T-helper 17 cell (primary cell): ENCODE results near the gene CALCR. TPM values are rescaled to one million over a fixed set of nuclear protein-coding genes. Genes with fewer than 3 reads are reported as not detected.

ENCODE experiments used
- ATAC-seq: fragments of 150-1000 bp; cut with Tn5 transposase; 2 replicates; pipeline ENCODE4 v1.10.0; 2021; ENCODE audit warnings: mild to moderate bottlenecking, moderate library complexity
- DNase-seq, 3 donors: peaks; one replicate each; pipeline versions ENCODE4 v3.0.0 to v3.0.0-alpha.2; 2020 to 2021
- H3K9me3 ChIP-seq: one replicate; pipeline ENCODE4 v1.7.0; 2013; ENCODE audit warnings: low read length, mild to moderate bottlenecking; ENCODE audit not compliant: control insufficient read depth, poor library complexity, severe bottlenecking
- H3K27ac Mint-ChIP-seq: one replicate; pipeline ENCODE4 v1.8.0; 2022; ENCODE audit warnings: mild to moderate bottlenecking, moderate library complexity, mixed read lengths
- H3K27me3 Mint-ChIP-seq: one replicate; pipeline ENCODE4 v1.8.0; 2022; ENCODE audit warnings: mixed read lengths
- H3K36me3 Mint-ChIP-seq: one replicate; pipeline ENCODE4 v1.8.0; 2022; ENCODE audit warnings: low read depth, mixed read lengths
- H3K4me1 Mint-ChIP-seq: one replicate; pipeline ENCODE4 v1.8.0; 2022; ENCODE audit warnings: mild to moderate bottlenecking, mixed read lengths
- H3K4me3 Mint-ChIP-seq: one replicate; pipeline ENCODE4 v1.8.0; 2022; ENCODE audit warnings: mild to moderate bottlenecking, moderate library complexity, mixed read lengths
- total RNA-seq, 4 donors: library from RNA in 2 of 4; stranded (reverse) in 2 of 4; gene quantifications; one replicate each; pipeline ENCODE4 v1.2.3 and lab custom pipeline; 2022 to 2026

The CALCR gene
- total RNA-seq, 2 donors from 2014 or later: not detected

DNA sequence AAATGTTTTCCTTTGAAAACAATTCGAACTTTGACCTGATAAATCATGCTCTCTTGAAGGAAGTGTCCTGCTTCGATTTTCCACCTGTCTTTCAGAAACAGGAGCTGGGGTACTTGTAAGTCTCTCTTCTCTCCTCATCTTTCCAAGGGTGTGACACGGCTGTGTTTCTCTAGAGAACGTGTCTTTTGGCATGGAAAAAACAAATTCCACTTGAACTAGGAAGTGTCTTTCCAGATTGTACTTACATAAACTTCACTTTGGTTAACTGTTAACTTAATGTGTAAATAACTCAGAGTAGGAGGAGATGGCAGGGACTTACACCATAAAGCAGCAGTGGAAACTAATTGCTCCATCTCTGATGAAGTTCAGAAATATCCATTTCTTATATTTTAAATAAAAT lies 4.2 kb upstream of the CALCR start:
- H3K27ac Mint-ChIP-seq: no peak overlapping the region
- H3K4me1 Mint-ChIP-seq: peaks cover 3% of the 10 kb centered on the region
- no peak overlapping the region for H3K4me3 Mint-ChIP-seq
- ATAC-seq: no peak
- DNase-seq: no peak
- H3K27me3 Mint-ChIP-seq: peaks cover 33% of the 10 kb centered on the region
- H3K9me3 ChIP-seq: no peaks in the 10 kb centered on the region
- peaks cover 2% of the 10 kb centered on the region for H3K36me3 Mint-ChIP-seq

DNA sequence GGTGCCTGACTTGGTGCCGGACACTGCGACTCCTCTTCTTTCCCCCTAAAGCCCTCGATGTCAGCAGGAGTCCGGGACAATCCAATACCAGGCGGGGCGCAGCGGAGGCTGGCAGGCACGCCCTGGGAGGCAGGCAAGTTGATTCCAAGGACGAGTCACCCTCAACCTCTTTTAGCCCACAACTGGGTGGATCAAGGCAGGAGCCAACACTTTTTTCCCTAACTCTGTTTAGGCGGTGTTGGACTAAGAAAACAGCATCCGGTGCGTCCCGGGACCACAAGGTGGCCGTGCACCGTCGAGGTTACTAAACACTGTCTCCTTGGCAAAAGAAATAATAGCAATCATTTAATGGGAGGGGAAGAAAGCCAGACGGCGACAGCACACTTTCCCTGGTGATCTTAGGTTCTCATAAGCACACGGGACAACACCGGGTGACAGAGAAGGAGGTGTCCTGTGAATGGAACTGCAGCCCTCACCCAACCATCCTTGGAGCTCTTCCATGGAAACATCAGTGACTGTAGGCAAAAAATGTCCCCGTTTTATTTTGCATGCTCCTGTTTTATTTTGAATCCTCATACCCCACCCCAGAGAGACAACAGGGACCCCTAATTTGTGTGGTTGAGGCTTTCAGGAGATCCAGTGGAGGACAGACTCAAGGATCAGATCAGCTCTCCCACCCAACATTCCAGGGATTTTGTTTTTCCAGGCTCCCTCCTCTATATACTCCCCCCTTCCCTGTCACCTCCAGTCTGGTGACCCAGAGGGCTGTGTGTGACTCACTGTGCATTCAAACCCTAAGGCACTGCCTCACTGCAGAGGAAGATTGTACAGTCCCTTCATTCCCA lies 1.3 kb upstream of the CALCR start:
- no peaks in the 10 kb centered on the region for H3K9me3 ChIP-seq
- Mint-ChIP-seq H3K27ac (no peak overlapping the region), H3K4me1 (peaks cover 3% of the 10 kb centered on the region), H3K27me3 (peaks cover 34% of the 10 kb centered on the region), H3K4me3 (no peak overlapping the region), H3K36me3 (peaks cover 2% of the 10 kb centered on the region)
- ATAC-seq (no peak), DNase-seq (no peak)

DNA sequence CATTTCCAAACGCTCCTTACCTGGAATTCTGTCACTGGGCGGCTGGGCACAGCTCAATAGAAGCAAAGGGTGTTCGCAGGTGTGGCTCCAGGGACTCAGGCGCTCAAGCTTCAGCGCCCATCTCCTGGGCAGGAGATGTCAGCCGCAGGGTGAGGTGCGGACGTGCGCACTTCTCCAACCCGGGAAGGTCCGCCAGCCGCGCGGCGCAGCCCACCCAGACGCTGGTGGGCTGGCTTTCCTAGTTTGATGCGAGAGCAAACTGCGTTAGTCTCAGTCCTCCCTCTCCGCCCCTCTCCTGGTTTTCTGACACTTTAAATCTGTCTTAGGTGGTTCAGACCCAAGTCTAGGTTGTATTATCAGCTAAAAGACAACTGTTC lies 267 bp downstream of the CALCR start:
- H3K27ac Mint-ChIP-seq: no peak overlapping the region
- no peak for ATAC-seq

DNA sequence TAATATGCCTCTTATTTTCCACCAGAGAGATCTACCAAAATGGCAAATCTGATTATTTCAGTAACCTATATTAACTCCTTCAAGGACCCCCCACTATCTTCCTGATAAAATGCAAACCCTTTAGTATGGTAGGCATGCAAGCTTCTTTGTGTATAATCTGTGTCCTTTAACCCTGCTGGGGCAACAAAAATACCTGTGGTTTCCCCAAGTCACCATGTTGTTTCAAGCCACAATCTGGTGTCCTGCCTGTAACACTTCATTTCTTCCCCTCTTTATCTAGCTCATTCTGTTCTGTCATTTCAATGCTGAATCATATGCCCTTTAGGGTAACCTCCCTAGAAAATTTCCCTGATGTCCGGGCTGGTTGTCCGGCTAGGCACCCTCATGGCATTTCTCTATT lies 5.3 kb downstream of the CALCR start:
- Mint-ChIP-seq H3K27ac (no peak overlapping the region), H3K4me1 (no peaks in the 10 kb centered on the region), H3K36me3 (no peaks in the 10 kb centered on the region), H3K4me3 (no peak overlapping the region), H3K27me3 (peaks cover 6% of the 10 kb centered on the region)
- no peak for ATAC-seq
- H3K9me3 ChIP-seq: no peaks in the 10 kb centered on the region
- no peak for DNase-seq

More for the DNA sequence above, 267 bp downstream of the CALCR start:
- Mint-ChIP-seq H3K27me3 (peaks cover 34% of the 10 kb centered on the region), H3K4me3 (no peak overlapping the region), H3K4me1 (peaks cover 3% of the 10 kb centered on the region), H3K36me3 (peaks cover 2% of the 10 kb centered on the region)
- no peaks in the 10 kb centered on the region for H3K9me3 ChIP-seq
- no peak for DNase-seq

DNA sequence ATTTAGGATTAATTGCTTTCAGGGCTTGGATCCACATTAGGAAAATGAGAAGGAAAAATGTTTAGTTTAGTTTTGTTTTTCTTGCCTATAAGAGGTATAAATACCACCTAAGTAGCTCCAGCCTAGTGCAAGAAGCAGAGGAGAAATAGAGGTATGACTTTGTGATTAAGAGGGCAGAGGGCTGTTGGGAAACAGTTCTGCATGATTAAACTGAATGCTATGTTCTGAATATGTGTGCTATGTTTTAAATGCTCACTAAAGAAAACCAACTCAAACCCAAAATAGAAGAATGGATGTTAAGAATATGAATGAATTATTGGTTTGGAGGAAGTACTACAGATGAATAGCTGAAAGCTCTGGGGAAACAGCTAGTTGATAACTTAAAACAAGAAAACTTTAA lies 7.6 kb downstream of the CALCR start:
- Mint-ChIP-seq H3K27ac (no peak overlapping the region), H3K36me3 (no peaks in the 10 kb centered on the region), H3K27me3 (no peaks in the 10 kb centered on the region), H3K4me3 (no peak overlapping the region), H3K4me1 (no peaks in the 10 kb centered on the region)
- DNase-seq (no peak), ATAC-seq (no peak)
- H3K9me3 ChIP-seq: no peaks in the 10 kb centered on the region

DNA sequence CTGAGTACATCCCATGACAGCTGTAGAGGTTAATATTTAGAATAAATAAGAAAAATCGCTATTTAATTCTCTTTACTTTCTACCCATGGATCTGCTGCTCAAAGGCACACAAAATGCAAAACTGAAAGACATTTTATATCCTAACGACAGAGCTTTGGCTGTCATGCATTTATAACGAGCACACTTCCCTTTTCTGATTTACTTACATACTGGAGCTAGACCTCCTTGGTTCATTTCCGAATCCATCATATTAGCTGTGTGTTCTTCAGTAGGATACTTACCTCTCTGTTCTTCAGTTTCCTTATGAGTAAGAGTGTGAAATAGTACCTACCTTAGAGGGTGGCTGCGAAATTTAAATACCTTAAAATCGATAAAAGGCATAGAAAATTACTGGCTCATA lies 10.9 kb downstream of the CALCR start:
- no peaks in the 10 kb centered on the region for H3K9me3 ChIP-seq
- H3K27ac Mint-ChIP-seq: no peak overlapping the region
- H3K36me3 Mint-ChIP-seq: no peaks in the 10 kb centered on the region
- H3K27me3 Mint-ChIP-seq: peaks cover 4% of the 10 kb centered on the region
- DNase-seq (no peak), ATAC-seq (no peak)
- no peaks in the 10 kb centered on the region for H3K4me1 Mint-ChIP-seq
- H3K4me3 Mint-ChIP-seq: no peak overlapping the region

DNA sequence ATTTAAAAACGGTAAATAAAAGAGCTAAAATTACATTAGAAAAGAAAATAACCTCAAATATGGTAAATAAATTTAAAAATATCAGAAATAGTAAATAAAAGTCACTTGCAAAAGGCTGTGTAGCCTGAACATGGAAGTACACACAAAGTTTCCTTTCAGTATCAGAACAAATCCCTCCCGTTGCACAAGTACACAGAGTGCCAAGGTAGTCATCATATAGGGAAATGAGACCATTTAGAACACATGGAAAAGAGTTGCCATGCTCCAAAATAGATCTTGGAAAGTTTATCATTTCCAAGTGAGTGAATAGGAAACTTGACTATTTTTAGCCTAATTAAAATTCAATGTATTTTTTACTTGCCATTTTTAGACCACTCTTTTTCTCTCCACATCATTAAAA lies 11.6 kb downstream of the CALCR start:
- no peaks in the 10 kb centered on the region for H3K36me3 Mint-ChIP-seq
- DNase-seq: no peak
- peaks cover 6% of the 10 kb centered on the region for H3K27me3 Mint-ChIP-seq
- no peak for ATAC-seq
- H3K4me1 Mint-ChIP-seq: no peaks in the 10 kb centered on the region
- H3K4me3 Mint-ChIP-seq: no peak overlapping the region
- H3K27ac Mint-ChIP-seq: no peak overlapping the region
- H3K9me3 ChIP-seq: no peaks in the 10 kb centered on the region

DNA sequence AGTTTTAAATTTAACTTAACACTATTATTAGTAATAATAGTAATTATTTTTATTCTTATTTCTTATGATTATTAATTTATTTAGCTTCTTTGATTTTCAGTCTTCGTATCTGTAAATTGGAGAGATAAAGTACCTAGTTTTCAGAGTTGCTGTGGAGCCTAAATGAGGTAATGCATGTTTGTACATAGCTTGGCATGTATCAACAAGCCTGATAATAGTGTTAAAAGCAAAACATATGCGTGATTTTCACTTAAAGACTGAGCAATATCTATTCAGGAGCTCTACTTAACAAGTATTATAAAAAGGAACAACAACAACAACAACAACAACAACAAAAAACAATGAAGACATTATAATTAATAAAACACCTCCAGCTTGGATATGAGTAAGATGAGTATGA lies 12.4 kb downstream of the CALCR start:
- no peak overlapping the region for H3K4me3 Mint-ChIP-seq
- peaks cover 6% of the 10 kb centered on the region for H3K27me3 Mint-ChIP-seq
- no peaks in the 10 kb centered on the region for H3K9me3 ChIP-seq
- no peak for ATAC-seq
- H3K36me3 Mint-ChIP-seq: no peaks in the 10 kb centered on the region
- no peak overlapping the region for H3K27ac Mint-ChIP-seq
- DNase-seq: no peak
- no peaks in the 10 kb centered on the region for H3K4me1 Mint-ChIP-seq

DNA sequence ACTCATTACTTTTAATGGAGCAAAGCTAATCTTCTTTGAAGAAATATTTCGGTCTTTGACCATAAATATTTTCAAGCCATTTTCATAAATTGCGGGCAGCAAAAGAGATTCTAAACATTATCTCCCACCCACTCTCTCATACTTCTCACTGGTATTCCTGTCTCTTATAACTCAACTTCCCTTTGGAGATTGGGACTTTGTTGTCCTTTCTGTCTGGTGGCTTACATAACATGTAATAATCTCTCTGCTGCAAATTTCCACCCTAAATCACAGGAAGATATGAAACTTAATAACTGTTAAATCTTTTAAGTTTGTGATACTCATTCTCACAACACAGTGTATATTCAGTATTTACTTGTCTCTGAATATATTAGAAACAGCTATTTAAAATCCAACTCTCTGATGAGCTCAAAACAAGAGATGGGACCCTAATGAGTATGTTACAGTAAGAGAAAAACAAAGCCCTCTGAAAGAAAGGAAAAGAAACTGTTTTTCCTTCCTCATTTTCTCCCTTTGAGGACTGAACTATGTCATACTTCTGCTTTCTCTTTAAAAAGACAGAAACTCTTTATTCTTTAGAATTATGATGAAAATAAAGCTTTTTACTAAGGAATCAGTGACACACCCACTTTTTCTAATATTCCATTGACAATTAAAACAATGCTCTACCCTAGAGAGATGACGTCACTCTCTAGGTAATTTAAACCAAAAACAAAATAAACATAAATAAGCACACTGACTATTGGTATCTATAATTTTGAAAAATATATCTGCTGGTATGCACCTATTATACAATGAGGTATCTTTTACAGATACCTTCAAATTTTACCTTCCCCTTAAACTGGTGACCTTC lies 14.7 kb downstream of the CALCR start:
- ATAC-seq: no peak

DNA sequence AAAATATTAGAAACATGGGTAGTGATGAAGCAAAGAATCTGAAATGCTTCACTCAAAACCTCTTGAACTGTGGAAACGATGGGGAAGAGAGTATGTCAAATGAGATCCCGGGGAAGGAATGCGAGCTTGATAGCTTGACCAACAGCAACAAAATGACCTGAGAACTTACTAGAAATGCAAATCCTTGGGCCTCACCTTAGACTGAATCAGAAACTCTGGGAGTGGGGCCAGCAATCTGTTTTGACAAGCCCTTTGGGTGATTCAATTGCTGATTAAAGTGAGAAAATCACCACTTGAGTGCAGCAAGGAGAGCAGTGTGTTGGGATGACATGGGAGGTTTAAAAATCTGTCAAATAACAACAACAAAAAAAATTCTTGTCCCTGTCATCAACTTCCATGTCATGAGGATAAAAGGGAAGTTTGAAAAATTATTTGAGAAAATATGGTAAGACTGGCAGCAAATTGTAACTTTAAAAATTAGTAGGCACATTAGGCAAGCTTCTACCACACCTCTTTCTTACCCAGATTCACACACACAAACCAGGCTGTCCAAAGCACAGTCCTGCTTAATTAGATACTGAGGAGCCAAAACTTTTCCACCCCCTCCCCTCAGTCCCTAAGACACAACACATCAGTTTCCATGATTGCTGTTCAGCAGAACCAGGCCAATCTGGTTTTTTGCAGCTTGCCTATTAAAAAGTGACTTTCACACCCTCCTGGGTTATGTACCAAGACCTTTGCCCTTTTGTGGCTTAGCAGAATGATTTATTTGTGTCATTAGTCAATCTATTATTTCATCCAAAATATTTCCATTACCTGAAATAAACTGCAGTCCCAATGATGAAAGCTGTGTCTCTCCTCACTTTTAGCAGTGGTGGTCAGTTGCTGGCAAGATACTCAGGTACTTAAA lies 15.6 kb downstream of the CALCR start:
- H3K9me3 ChIP-seq: no peaks in the 10 kb centered on the region
- ATAC-seq (no peak), DNase-seq (no peak)
- Mint-ChIP-seq H3K4me1 (no peaks in the 10 kb centered on the region), H3K27me3 (peaks cover 6% of the 10 kb centered on the region), H3K36me3 (no peaks in the 10 kb centered on the region), H3K27ac (no peak overlapping the region), H3K4me3 (no peak overlapping the region)

More for the DNA sequence above, 14.7 kb downstream of the CALCR start:
- H3K9me3 ChIP-seq: no peaks in the 10 kb centered on the region
- Mint-ChIP-seq H3K27me3 (peaks cover 6% of the 10 kb centered on the region), H3K36me3 (no peaks in the 10 kb centered on the region), H3K4me1 (no peaks in the 10 kb centered on the region), H3K4me3 (no peak overlapping the region), H3K27ac (no peak overlapping the region)
- DNase-seq: no peak

DNA sequence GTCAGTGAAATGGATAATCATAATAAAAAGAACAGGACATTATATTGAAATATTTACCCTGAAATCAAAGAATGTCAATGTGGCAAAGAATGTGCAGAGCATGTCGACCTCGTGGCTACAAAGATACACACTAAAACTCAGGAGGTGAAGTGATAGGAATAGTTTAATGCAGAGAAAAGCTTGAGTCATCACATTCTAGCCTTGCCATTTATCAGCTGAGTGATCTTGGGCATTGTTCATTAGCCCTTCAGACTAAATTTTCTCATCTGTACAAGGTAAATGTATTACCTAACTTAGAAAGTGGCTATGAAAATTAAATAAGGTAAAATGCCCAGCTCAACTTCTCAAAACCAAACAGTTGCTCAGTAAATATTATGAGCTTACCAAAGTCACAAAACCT lies 22.6 kb downstream of the CALCR start:
- Mint-ChIP-seq H3K27me3 (peaks cover 18% of the 10 kb centered on the region), H3K27ac (no peak overlapping the region), H3K36me3 (no peaks in the 10 kb centered on the region), H3K4me3 (no peak overlapping the region), H3K4me1 (no peaks in the 10 kb centered on the region)
- H3K9me3 ChIP-seq: no peaks in the 10 kb centered on the region
- no peak for ATAC-seq
- no peak for DNase-seq

DNA sequence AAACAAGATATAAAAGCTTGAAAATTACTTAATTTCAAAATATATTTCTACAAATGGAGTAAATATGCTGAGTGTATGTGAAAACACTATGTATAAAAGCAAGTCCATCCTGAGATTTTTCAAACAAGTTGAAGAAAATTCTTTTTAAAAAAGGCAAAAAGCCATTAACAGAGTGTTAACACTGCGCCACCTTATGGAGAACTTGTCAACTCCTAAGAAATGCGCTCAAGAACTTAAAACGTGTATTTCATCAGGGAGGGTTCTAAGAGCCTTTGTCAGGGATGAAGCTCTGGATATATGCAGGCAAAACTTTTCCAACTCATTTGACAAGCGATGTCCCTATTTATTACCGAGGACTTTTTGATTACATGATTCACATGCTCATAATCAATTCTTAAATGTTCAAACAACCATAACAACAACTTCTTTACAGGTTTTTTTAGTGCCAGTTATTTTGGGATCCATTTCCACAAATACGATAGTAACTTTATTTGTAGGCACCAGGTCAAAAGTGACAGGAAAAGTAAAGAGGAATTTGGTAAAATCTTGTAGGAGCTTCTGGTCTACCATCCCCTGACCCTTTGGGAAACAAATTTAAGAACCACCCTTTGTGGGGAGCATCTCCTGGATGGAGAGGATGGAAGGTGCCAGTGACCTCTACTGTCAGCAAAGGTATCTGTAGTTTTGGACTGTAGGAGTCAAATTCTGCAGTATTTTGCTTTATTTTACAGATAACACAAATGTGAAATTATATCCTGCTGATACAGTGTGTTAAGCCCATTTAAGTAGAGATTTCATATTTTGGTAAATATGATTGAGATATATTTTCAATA lies 23.2 kb downstream of the CALCR start:
- DNase-seq (no peak), ATAC-seq (no peak)
- H3K27ac Mint-ChIP-seq: no peak overlapping the region

More for the DNA sequence above, 23.2 kb downstream of the CALCR start:
- Mint-ChIP-seq H3K36me3 (no peaks in the 10 kb centered on the region), H3K4me3 (no peak overlapping the region), H3K27me3 (peaks cover 18% of the 10 kb centered on the region), H3K4me1 (no peaks in the 10 kb centered on the region)
- H3K9me3 ChIP-seq: no peaks in the 10 kb centered on the region
